ENCODE measurements around the gene CHURC1. TPM values are rescaled to one million over a fixed set of nuclear protein-coding genes. Genes with fewer than 3 reads are reported as not detected.

Gene CHURC1
- 54.6 and 75.6 TPM in 2 replicates for total RNA-seq

GRCh38 chr14:64914237-64915028 lies at the start of gene CHURC1:
Gene CHURC1, plus strand, starts transcription at chr14:64914455. Its CDS starts 41 bp downstream, at chr14:64914496.

GRCh38 chr14:64879635-64880220 lies 34.5 kb upstream of the CHURC1 start, which contains the start of gene SPTB:
Gene SPTB, minus strand, starts transcription at chr14:64879907. Its CDS starts 56,813 bp downstream, at chr14:64823094.

GRCh38 chr14:64942531-64943111 lies 28.4 kb downstream of the CHURC1 start, which contains the start of gene GPX2:
Gene GPX2, minus strand, starts transcription at chr14:64942745. Its CDS starts 19 bp downstream, at chr14:64942726.

GRCh38 chr14:64971943-64972791 lies 57.9 kb downstream of the CHURC1 start, which contains the start of gene RAB15:
Gene RAB15, minus strand, starts transcription at chr14:64972336. Its CDS starts 260 bp downstream, at chr14:64972076.

Other genes starting within 250 kb of the CHURC1 start
- 0.87 and 1.5 TPM in 2 replicates for gene PLEKHG3, start 210.0 kb upstream of the CHURC1 start, total RNA-seq
- under 0.01 TPM in 1 of 2 replicates, not detected in the other for gene SPTB, start 34.5 kb upstream of the CHURC1 start, total RNA-seq
- not detected in 2 replicates for gene GPX2, start 28.3 kb downstream of the CHURC1 start, total RNA-seq
- gene RAB15, start 57.9 kb downstream of the CHURC1 start, total RNA-seq, result 1.7 and 4.1 TPM in 2 replicates
- gene FNTB, start 72.4 kb downstream of the CHURC1 start, total RNA-seq, result 10.6 and 13.9 TPM in 2 replicates
- gene MAX, start 188.1 kb downstream of the CHURC1 start, total RNA-seq, result 44.1 and 45.2 TPM in 2 replicates